22Rv1 (cell line): ENCODE data around the gene ZSCAN30.

ENCODE experiments used
- CTCF ChIP-seq: fragments of 450-650 bp; IDR thresholded peaks from 2 replicates; pipeline ENCODE4 v1.5.1; 2017; ENCODE audit warnings: mild to moderate bottlenecking
- ZFX ChIP-seq: fragments of 450-650 bp; IDR thresholded peaks from 2 replicates; pipeline ENCODE4 v1.6.1; 2017; ENCODE audit warnings: antibody characterized with exemption, borderline replicate concordance

DNA sequence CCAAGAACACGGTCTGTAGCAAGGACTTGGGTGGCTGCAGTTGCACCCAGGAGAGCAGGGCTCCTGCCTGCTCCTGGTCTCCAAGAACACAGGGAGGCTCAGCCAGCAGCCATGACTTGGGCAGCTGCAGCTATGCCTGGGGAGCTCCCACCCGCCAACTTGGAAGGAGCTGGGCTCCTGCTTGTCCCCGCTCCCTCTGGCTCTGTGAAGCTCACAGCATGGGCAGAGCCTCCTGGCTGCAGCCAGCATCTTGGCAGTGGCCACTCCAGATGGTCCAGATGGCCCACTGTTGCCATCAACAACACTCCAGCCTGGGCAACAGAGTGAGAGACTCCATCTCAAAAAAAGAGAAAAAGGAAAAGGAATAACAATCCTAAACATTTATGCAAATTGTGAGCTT lies 5.2 kb downstream of the ZSCAN30 start:
- TF ChIP-seq CTCF (no peak), ZFX (no peak)
